Gastrocnemius medialis (tissue), 4 donors: Measurements from ENCODE around the gene NPEPL1. TPM values are rescaled to one million over a fixed set of nuclear protein-coding genes. Genes with fewer than 3 reads are reported as not detected.

Experiments used
- ATAC-seq, 2 donors: fragments of 150-250 bp; one replicate each; pipeline ENCODE4 v1.9.1; 2016
- DNase-seq, 2 donors: peaks; one replicate each; pipeline ENCODE4 v3.0.0-alpha.2; 2019
- H3K27ac ChIP-seq, 4 donors: fragments of 200-600 bp; sonication (generic); 1 replicate in 1 of 4; 2 replicates in 3 of 4; pipeline ENCODE4 v1.5.1; 2016 to 2018; ENCODE audit warnings: mild to moderate bottlenecking in 2 of 4, moderate library complexity in 1 of 4
- H3K27me3 ChIP-seq, 3 donors: fragments of 200-600 bp; sonication (generic) in 2 of 3; 1 replicate in 1 of 3; 2 replicates in 2 of 3; pipeline versions ENCODE4 v1.5.1 to v1.6.0; 2016 to 2019; ENCODE audit warnings: mild to moderate bottlenecking in 1 of 3, moderate library complexity in 1 of 3
- H3K36me3 ChIP-seq, 2 donors: fragments of 200-600 bp; sonication (generic) in 1 of 2; one replicate each; pipeline ENCODE4 v1.5.1; 2017 to 2018
- H3K4me1 ChIP-seq, 2 donors: fragments of 200-600 bp; sonication (generic) in 1 of 2; one replicate each; pipeline ENCODE4 v1.5.1; 2016 to 2017; ENCODE audit warnings: mild to moderate bottlenecking in 2 of 2
- H3K4me3 ChIP-seq, 4 donors: fragments of 200-600 bp; sonication (generic) in 3 of 4; 1 replicate in 1 of 4; 2 replicates in 3 of 4; pipeline ENCODE4 v1.5.1; 2016 to 2019; ENCODE audit warnings: mild to moderate bottlenecking in 2 of 4
- H3K9me3 ChIP-seq, 3 donors: fragments of 200-600 bp; sonication (generic) in 2 of 3; 1 replicate in 1 of 3; 2 replicates in 2 of 3; pipeline ENCODE4 v1.5.1; 2016 to 2019
- CTCF ChIP-seq, 5 experiments: fragments of 450-650 bp in 3 of 5; fragments of 200-600 bp in 2 of 5; sonication (generic) in 2 of 5; IDR thresholded peaks in 4 of 5; conservative IDR thresholded peaks in 1 of 5; 1 replicate in 4 of 5; 2 replicates in 1 of 5; pipeline ENCODE4 v1.5.1; 2016 to 2019; ENCODE audit warnings: antibody characterized with exemption in 5 of 5, mild to moderate bottlenecking in 3 of 5, moderate library complexity in 3 of 5
- POLR2A ChIP-seq, 2 donors: fragments of 450-650 bp; IDR thresholded peaks; one replicate each; pipeline ENCODE4 v1.6.1; 2017; ENCODE audit warnings: antibody characterized with exemption in 2 of 2, mild to moderate bottlenecking in 2 of 2, moderate library complexity in 2 of 2
- in situ Hi-C, 4 donors: fragments of 200-750 bp; cut with MboI; loops; one replicate each; pipeline versions ENCODE4 v1.15.0 to v1.8.0; 2017; ENCODE audit warnings: low sequenced_read_pairs in 4 of 4
- intact Hi-C: fragments of 100-400 bp; cut with DNase I; formaldehyde crosslinking; loops from one replicate; pipeline ENCODE4 v1.15.1; 2023; ENCODE audit warnings: low total_unique reads
- total RNA-seq, 4 donors: library from RNA; depleted of rRNA; stranded (reverse); fragments of >200 nt; gene quantifications; one replicate each; pipeline versions ENCODE4 v1.1.0 to v1.2.3, GENCODE V29; 2016

The NPEPL1 gene
- total RNA-seq, 4 donors from 2014 or later: 18.1 to 51.5 (median 34.3) TPM

- H3K4me3 ChIP-seq: peak overlapping the region; percentile 8 to 34 (median 18)
- H3K4me1 ChIP-seq: peaks cover 32 to 38% of the 10 kb centered on the region in 2 donors
- peak; percentile 10 to 24 for ATAC-seq
- TF ChIP-seq POLR2A (IDR thresholded peaks at IDR 0.05): no peak
- TF ChIP-seq CTCF (IDR thresholded peaks at IDR 0.05 in 4 of 5, conservative IDR thresholded peaks at IDR 0.05 in 1 of 5): no peak
- DNase-seq: peak; percentile 35 to 73
- no peaks in the 10 kb centered on the region for H3K9me3 ChIP-seq
- in situ Hi-C loops (loop anchor here in 2 of 4 donors (25.0 kb wide), 2 partner anchors 345 to 455 kb away; partner anchors contain the start of genes ANKRD60 (in 2 of the 2), ATP5F1E (in 1 of the 2) and PRELID3B (in 1 of the 2)), intact Hi-C loops (loop anchor here (1.0 to 5.0 kb wide), 4 partner anchors 41 to 455 kb away; partner anchors contain the start of genes PRELID3B, RAB22A and STX16)
- H3K27me3 ChIP-seq: no peaks in the 10 kb centered on the region
- H3K27ac ChIP-seq: peak overlapping the region; percentile 81 to 90 (median 86)
- peaks cover 0 to 14% of the 10 kb centered on the region in 2 donors for H3K36me3 ChIP-seq
Measured at GRCh38 chr20:58691773-58692578, 624 bp upstream of the NPEPL1 start.

DNA sequence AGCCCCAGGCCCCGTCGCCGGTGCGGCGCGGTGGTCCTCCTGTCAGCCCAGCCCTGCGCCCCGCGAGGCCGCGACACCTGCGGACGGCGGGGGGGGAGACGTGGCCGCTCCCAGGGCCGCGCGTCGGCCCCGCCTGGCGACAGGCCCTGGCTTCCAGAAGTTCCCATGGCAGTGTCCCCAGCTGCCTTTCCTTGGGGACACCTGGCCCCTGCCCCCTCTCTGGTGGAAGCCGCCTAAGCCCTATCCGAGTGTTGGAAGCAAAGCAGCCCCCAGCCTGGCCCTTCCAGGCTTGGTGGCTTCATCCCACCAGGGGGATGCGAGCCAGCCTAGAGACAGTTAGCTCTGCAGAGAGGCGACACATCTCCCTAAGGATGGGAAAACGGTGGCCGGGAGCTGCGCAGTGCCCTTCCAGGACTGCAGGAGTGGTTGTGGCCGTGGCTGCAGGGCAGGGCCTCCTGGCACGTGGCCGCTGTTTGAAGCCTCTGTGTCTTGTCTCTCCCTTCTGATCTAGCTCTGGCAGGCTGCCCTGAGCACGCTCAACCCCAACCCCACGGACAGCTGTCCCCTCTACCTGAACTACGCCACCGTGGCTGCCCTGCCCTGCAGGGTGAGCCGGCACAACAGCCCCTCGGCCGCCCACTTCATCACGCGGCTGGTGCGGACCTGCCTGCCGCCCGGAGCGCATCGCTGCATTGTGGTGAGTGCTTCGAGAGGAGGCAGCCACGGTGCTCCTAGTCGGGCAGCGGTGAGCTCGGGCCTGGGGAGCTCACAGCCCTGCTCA, 816 bp downstream of the NPEPL1 start:
- peaks cover 31 to 38% of the 10 kb centered on the region in 2 donors for H3K4me1 ChIP-seq
- intact Hi-C loops (loop anchor here (5.0 kb wide), 2 partner anchors 349 to 386 kb away; partner anchors contain the start of genes PRELID3B and RAB22A), in situ Hi-C loops (loop anchor here in 2 of 4 donors (25.0 kb wide), 2 partner anchors 344 to 456 kb away; partner anchors contain the start of genes ANKRD60 (in 2 of the 2), ATP5F1E (in 1 of the 2) and PRELID3B (in 1 of the 2))
- peak overlapping the region; percentile 44 to 66 (median 58) for H3K4me3 ChIP-seq
- DNase-seq (peak in 1 of 2 donors; percentile 23), ATAC-seq (peak; percentile 2 to 26)
- TF ChIP-seq POLR2A (IDR thresholded peaks at IDR 0.05): no peak
- no peak for TF ChIP-seq CTCF (IDR thresholded peaks at IDR 0.05 in 4 of 5, conservative IDR thresholded peaks at IDR 0.05 in 1 of 5)
- H3K9me3 ChIP-seq: no peaks in the 10 kb centered on the region
- H3K36me3 ChIP-seq: peaks cover 0 to 24% of the 10 kb centered on the region in 2 donors
- H3K27me3 ChIP-seq: no peaks in the 10 kb centered on the region
- peak overlapping the region; percentile 68 to 81 (median 73) for H3K27ac ChIP-seq

DNA sequence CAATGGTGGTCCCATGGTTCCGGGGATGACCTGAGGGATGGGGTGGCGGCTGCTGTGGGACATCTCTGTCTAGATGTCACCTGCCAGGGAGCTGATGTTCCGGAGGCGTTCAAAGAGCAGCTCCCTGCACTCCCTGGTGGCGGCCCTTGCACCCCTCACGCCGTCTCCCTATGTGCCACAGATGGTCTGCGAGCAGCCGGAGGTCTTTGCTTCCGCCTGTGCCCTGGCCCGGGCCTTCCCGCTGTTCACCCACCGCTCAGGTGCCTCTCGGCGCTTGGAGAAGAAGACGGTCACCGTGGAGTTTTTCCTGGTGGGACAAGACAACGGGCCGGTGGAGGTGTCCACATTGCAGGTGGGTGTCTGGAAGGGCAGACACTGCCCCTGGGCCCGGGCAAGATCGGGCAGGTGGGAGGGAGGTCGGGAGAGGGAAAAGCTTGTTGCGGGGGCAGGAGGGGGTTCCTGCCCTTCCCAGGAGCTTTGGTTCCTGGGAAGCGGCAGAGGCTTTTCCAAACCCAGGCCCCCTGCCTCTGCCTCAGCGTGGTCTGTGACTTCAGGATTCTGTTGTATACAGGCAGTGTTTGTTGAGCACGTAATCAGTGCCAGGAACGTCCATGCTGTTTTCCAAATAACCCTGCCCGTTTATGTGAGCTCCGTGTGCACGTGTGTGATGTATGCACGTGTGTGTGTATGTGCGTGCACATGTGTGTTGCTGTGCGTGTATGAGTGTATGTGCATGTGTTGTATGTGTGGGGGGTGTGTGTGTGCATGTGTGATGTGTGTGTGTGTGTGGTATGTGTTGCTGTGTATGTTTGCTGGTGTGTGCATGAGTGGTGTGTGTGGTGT, 1.9 kb downstream of the NPEPL1 start:
- no peak overlapping the region for H3K4me3 ChIP-seq
- H3K9me3 ChIP-seq: no peaks in the 10 kb centered on the region
- intact Hi-C loops: loop anchor here (5.0 kb wide), 2 partner anchors 348 to 387 kb away; partner anchors contain the start of genes PRELID3B and RAB22A
- peak in 1 of 2 donors; percentile 10 for DNase-seq
- no peak for ATAC-seq
- H3K4me1 ChIP-seq: peaks cover 22 to 31% of the 10 kb centered on the region in 2 donors
- peaks cover 0 to 35% of the 10 kb centered on the region in 2 donors for H3K36me3 ChIP-seq
- no peak overlapping the region for H3K27ac ChIP-seq
- H3K27me3 ChIP-seq: no peaks in the 10 kb centered on the region
- in situ Hi-C loops: loop anchor here in 2 of 4 donors (25.0 kb wide), 2 partner anchors 343 to 457 kb away; partner anchors contain the start of genes ANKRD60 (in 2 of the 2), ATP5F1E (in 1 of the 2) and PRELID3B (in 1 of the 2)
- TF ChIP-seq CTCF (IDR thresholded peaks at IDR 0.05 in 4 of 5, conservative IDR thresholded peaks at IDR 0.05 in 1 of 5): no peak
- TF ChIP-seq POLR2A (IDR thresholded peaks at IDR 0.05): no peak
